GM19023 (cell line): ENCODE results near the gene POU4F3.

Experiments used
- ATAC-seq: cut with Tn5 transposase; IDR thresholded peaks from one replicate; pipeline ENCODE4 v1.9.1; 2021; ENCODE audit warnings: mild to moderate bottlenecking, moderate library complexity; ENCODE audit not compliant: unreplicated experiment

Gene POU4F3

GRCh38 chr5:146390469-146390868, 51.8 kb downstream of the POU4F3 start:
- ATAC-seq: no peak
